ENCODE results near the gene DAP.
"Not testable (repeated sequence)": the region's sequence is repeated elsewhere in the genome, so short reads cannot be mapped to it uniquely, and the experiment has no call there.

Gene DAP

GRCh38 chr5:10631316-10631996 is 129.6 kb downstream of the DAP start:
- no peak for DNase-seq (ENCODE audit: low spot score)

- not testable (repeated sequence) for DNase-seq (ENCODE audit: low spot score)
Measured at GRCh38 chr5:10630744-10631143, 130.3 kb downstream of the DAP start.

GRCh38 chr5:10630126-10630525 is 130.9 kb downstream of the DAP start:
- DNase-seq (ENCODE audit: low spot score), result no peak

- DNase-seq (ENCODE audit: low spot score), result no peak
Measured at GRCh38 chr5:10629682-10630081, 131.4 kb downstream of the DAP start.
